ELF-1 (cell line): ENCODE data around the gene FBXL16.

Experiments used
- DNase-seq: peaks from one replicate; pipeline ENCODE4 v3.0.0-alpha.2; 2016; ENCODE audit warnings: low read depth, low spot score

Gene FBXL16

GRCh38 chr16:734981-735881 is 29.6 kb upstream of the FBXL16 start:
- no peak for DNase-seq

- DNase-seq, result no peak
These were observed 28.8 kb upstream of the FBXL16 start for GRCh38 chr16:734208-734980.

- DNase-seq, result peak; percentile 2
These were observed 28.0 kb upstream of the FBXL16 start for GRCh38 chr16:733382-734207.

GRCh38 chr16:732936-733335 is 27.3 kb upstream of the FBXL16 start:
- peak; percentile 14 for DNase-seq

- no peak for DNase-seq
These were observed 26.7 kb upstream of the FBXL16 start for GRCh38 chr16:732332-732731.

- peak; percentile 3 for DNase-seq
These were observed 25.3 kb upstream of the FBXL16 start for GRCh38 chr16:730666-731509.

- DNase-seq, result peak; percentile 1
These were observed 24.4 kb upstream of the FBXL16 start for GRCh38 chr16:729768-730665.

- peak; percentile 8 for DNase-seq
These were observed 23.5 kb upstream of the FBXL16 start for GRCh38 chr16:728890-729744.

GRCh38 chr16:728131-728889 is 22.7 kb upstream of the FBXL16 start:
- no peak for DNase-seq

- DNase-seq, result no peak
These were observed 21.8 kb upstream of the FBXL16 start for GRCh38 chr16:727291-727977.

- no peak for DNase-seq
These were observed 21.1 kb upstream of the FBXL16 start, which contains the start of the genes CCDC78 and HAGHL for GRCh38 chr16:726438-727290. TSS of gene CCDC78 (minus strand) at chr16:726443. CDS start at chr16:726367, 76 bp downstream. TSS of gene HAGHL (plus strand) at chr16:727106. CDS start at chr16:727510, 404 bp downstream.

GRCh38 chr16:726188-726437 is 20.5 kb upstream of the FBXL16 start:
- DNase-seq, result no peak

GRCh38 chr16:725463-726187 is 20.0 kb upstream of the FBXL16 start:
- no peak for DNase-seq

- DNase-seq, result no peak
These were observed 19.4 kb upstream of the FBXL16 start for GRCh38 chr16:725041-725376.

- no peak for DNase-seq
These were observed 18.8 kb upstream of the FBXL16 start for GRCh38 chr16:724188-725040.
